HL-60 (cell line): Measurements from ENCODE around the gene VAV2.

Experiments used
- GABPA ChIP-seq: IDR thresholded peaks from 2 replicates; pipeline ENCODE4 v1.6.1; 2012; ENCODE audit warnings: low read depth
- POLR2AphosphoS5 ChIP-seq: IDR thresholded peaks from 2 replicates; pipeline ENCODE4 v1.6.1; 2012; ENCODE audit warnings: low read depth
- SPI1 ChIP-seq: IDR thresholded peaks from 2 replicates; pipeline ENCODE4 v1.6.1; 2012; ENCODE audit warnings: low read depth, mild to moderate bottlenecking, borderline replicate concordance
- TF ChIP-seq, protein P1 (sequence below): IDR thresholded peaks from one replicate; pipeline ENCODE4 v1.5.1; 2011; ENCODE audit warnings: low read length, control low read depth, inconsistent platforms; ENCODE audit not compliant: insufficient read depth
- TF ChIP-seq, protein P2 (sequence below): IDR thresholded peaks from 2 replicates; pipeline ENCODE4 v1.6.1; 2012; ENCODE audit warnings: low read depth; ENCODE audit not compliant: insufficient replicate concordance

DNA sequence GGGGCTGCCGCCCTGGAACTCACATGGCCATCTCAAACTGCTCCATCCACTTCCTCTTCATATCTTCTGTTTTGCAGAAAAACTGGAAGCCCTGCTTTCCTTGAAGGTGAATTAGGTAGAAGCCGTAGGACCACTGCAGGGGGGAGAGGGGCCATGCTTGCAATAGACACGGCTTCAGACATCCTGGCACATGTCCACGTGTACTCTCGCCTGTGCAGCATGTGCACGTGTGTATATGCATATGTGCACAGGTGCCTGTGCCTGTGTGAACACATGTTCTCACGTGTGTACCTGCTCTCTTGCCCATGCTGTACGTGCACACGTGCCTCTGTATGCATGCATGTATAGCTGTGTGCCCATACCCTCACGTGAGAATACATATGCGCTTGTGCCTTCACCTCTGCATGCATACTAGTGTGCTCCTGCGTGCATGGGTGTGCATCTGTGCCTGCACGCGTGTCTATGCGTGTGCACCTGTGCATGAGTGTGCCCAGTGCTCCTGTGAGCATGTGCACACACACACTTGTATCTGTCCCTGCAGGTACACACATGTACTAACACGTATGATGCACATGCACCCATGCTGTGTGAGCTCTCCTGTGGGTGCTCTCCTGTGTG, 206.3 kb downstream of the VAV2 start:
- TF ChIP-seq, protein P1, sequence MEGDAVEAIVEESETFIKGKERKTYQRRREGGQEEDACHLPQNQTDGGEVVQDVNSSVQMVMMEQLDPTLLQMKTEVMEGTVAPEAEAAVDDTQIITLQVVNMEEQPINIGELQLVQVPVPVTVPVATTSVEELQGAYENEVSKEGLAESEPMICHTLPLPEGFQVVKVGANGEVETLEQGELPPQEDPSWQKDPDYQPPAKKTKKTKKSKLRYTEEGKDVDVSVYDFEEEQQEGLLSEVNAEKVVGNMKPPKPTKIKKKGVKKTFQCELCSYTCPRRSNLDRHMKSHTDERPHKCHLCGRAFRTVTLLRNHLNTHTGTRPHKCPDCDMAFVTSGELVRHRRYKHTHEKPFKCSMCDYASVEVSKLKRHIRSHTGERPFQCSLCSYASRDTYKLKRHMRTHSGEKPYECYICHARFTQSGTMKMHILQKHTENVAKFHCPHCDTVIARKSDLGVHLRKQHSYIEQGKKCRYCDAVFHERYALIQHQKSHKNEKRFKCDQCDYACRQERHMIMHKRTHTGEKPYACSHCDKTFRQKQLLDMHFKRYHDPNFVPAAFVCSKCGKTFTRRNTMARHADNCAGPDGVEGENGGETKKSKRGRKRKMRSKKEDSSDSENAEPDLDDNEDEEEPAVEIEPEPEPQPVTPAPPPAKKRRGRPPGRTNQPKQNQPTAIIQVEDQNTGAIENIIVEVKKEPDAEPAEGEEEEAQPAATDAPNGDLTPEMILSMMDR, result no peak
- TF ChIP-seq, protein P2, sequence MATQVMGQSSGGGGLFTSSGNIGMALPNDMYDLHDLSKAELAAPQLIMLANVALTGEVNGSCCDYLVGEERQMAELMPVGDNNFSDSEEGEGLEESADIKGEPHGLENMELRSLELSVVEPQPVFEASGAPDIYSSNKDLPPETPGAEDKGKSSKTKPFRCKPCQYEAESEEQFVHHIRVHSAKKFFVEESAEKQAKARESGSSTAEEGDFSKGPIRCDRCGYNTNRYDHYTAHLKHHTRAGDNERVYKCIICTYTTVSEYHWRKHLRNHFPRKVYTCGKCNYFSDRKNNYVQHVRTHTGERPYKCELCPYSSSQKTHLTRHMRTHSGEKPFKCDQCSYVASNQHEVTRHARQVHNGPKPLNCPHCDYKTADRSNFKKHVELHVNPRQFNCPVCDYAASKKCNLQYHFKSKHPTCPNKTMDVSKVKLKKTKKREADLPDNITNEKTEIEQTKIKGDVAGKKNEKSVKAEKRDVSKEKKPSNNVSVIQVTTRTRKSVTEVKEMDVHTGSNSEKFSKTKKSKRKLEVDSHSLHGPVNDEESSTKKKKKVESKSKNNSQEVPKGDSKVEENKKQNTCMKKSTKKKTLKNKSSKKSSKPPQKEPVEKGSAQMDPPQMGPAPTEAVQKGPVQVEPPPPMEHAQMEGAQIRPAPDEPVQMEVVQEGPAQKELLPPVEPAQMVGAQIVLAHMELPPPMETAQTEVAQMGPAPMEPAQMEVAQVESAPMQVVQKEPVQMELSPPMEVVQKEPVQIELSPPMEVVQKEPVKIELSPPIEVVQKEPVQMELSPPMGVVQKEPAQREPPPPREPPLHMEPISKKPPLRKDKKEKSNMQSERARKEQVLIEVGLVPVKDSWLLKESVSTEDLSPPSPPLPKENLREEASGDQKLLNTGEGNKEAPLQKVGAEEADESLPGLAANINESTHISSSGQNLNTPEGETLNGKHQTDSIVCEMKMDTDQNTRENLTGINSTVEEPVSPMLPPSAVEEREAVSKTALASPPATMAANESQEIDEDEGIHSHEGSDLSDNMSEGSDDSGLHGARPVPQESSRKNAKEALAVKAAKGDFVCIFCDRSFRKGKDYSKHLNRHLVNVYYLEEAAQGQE, result no peak
- TF ChIP-seq POLR2AphosphoS5, result no peak
- peak; percentile 17; the same call in 1 of the 2 replicates for TF ChIP-seq SPI1
- TF ChIP-seq GABPA, result no peak
